ENCODE data around the gene CELA2B. TPM values are rescaled to one million over a fixed set of nuclear protein-coding genes. Genes with fewer than 3 reads are reported as not detected.

CELA2B gene
- total RNA-seq, 1 donor from 2014 or later: not detected

DNA sequence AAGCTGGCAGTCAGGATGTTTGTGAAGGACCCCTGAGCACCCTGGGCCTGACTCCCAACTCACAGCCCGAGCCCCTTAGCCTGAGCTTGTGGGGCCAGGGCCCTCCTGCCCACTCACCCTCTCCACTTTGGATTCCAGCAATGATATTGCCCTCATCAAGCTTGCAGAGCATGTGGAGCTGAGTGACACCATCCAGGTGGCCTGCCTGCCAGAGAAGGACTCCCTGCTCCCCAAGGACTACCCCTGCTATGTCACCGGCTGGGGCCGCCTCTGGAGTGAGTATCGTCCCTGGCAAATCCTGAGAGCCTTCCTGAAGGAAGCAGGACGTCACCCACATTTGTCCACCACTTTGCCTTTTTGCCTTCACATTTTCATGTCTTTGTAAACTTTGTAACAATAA is 32.6 kb upstream of the CELA2B start:
- TF ChIP-seq, protein P1, sequence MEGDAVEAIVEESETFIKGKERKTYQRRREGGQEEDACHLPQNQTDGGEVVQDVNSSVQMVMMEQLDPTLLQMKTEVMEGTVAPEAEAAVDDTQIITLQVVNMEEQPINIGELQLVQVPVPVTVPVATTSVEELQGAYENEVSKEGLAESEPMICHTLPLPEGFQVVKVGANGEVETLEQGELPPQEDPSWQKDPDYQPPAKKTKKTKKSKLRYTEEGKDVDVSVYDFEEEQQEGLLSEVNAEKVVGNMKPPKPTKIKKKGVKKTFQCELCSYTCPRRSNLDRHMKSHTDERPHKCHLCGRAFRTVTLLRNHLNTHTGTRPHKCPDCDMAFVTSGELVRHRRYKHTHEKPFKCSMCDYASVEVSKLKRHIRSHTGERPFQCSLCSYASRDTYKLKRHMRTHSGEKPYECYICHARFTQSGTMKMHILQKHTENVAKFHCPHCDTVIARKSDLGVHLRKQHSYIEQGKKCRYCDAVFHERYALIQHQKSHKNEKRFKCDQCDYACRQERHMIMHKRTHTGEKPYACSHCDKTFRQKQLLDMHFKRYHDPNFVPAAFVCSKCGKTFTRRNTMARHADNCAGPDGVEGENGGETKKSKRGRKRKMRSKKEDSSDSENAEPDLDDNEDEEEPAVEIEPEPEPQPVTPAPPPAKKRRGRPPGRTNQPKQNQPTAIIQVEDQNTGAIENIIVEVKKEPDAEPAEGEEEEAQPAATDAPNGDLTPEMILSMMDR (IDR thresholded peaks at IDR 0.05): no peak
- Histone ChIP-seq H3K9me3 (no peaks in the 10 kb centered on the region), H3K36me3 (no peaks in the 10 kb centered on the region), H3K4me3 (no peak overlapping the region), H3K27me3 (peaks cover 3% of the 10 kb centered on the region), H3K27ac (no peak overlapping the region), H3K4me1 (no peaks in the 10 kb centered on the region)
- intact Hi-C loops (cut with DNase I): no loop called here
- DNase-seq (ENCODE audit: low spot score in 2 of 2): no peak

DNA sequence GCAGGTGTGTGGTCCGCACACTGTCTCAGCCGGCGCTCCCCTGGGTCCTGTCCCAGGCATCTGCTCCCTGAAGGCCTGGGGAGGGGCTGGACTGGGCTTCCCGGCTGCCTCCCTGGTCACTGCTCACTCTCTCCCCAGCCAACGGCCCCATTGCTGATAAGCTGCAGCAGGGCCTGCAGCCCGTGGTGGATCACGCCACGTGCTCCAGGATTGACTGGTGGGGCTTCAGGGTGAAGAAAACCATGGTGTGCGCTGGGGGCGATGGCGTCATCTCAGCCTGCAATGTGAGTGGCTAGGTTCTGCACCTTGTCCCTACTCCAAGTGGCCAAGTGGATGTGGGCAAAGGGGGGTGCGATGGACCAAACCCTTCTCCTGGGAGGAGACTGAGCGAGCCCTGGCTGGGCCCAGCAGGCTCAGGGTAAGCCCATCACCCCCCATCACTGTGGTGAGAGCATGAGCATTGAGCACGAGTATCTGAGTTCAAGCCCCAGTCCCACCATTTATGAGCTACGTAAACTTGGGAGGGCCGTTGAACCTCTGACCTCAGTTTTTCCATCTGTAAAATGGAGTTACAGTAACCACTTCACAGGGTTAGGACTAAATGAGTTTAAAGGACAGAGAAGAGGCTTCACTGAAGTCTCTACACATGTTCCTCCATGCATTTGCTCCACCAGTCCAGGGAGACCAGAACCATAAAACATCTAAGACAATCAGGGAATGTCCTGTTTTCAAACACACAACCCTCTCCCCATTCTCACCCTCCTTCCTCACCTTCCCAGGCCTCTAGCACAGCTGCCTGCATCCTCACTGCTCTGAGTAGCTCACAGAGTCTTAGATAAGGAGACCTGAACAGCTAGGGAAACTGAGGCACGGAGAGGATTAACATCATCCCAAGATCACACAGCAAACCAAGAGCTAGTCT is 31.2 kb upstream of the CELA2B start:
- H3K36me3 ChIP-seq: no peaks in the 10 kb centered on the region
- no peaks in the 10 kb centered on the region for H3K9me3 ChIP-seq
- no peak overlapping the region for H3K4me3 ChIP-seq
- H3K4me1 ChIP-seq: no peaks in the 10 kb centered on the region
- intact Hi-C loops (cut with DNase I): no loop called here
- TF ChIP-seq, protein P1 (IDR thresholded peaks at IDR 0.05): no peak
- H3K27ac ChIP-seq: no peak overlapping the region
- H3K27me3 ChIP-seq: peaks cover 3% of the 10 kb centered on the region
- DNase-seq (ENCODE audit: low spot score in 2 of 2): no peak

DNA sequence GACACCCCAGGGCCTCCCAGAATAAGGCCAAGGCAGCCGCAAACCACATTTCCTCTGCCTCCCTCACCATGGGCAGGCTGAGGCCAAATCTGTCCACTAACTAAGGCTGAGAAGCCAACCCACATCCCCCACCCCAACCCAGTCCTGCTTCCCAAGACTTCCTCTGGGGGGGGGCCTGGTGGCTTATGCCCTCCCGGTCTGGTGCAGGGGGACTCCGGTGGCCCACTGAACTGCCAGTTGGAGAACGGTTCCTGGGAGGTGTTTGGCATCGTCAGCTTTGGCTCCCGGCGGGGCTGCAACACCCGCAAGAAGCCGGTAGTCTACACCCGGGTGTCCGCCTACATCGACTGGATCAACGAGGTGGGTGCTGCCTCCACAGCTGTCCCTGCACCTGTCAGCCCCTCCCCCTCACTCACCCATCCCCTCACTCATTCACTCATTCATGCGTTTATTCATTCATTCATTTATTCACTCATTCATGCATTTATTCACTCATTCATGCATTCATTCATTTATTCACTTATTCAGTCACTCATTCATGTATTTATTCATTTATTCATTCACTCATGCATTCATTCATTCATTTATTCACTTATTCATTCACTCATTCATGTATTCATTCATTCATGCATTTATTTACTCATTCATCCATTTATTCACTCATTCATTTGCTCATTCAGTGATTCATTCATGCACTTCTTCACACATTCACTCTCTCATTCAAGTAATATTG is 30.3 kb upstream of the CELA2B start:
- Histone ChIP-seq H3K27me3 (peaks cover 3% of the 10 kb centered on the region), H3K9me3 (no peaks in the 10 kb centered on the region), H3K4me3 (no peak overlapping the region), H3K27ac (no peak overlapping the region), H3K4me1 (no peaks in the 10 kb centered on the region), H3K36me3 (no peaks in the 10 kb centered on the region)
- no peak for DNase-seq (ENCODE audit: low spot score in 2 of 2)
- intact Hi-C loops (cut with DNase I): no loop called here
- TF ChIP-seq, protein P1 (IDR thresholded peaks at IDR 0.05): no peak

GRCh38 chr1:15446212-15446611 is 29.7 kb upstream of the CELA2B start:
- H3K4me3 ChIP-seq: no peak overlapping the region
- H3K27me3 ChIP-seq: peaks cover 3% of the 10 kb centered on the region
- intact Hi-C loops (cut with DNase I): no loop called here
- DNase-seq (ENCODE audit: low spot score in 2 of 2): no peak
- H3K36me3 ChIP-seq: no peaks in the 10 kb centered on the region
- no peaks in the 10 kb centered on the region for H3K4me1 ChIP-seq
- H3K27ac ChIP-seq: no peak overlapping the region
- TF ChIP-seq, protein P1 (IDR thresholded peaks at IDR 0.05): no peak
- no peaks in the 10 kb centered on the region for H3K9me3 ChIP-seq

- TF ChIP-seq, protein P1 (IDR thresholded peaks at IDR 0.05): no peak
- Histone ChIP-seq H3K27ac (no peak overlapping the region), H3K36me3 (no peaks in the 10 kb centered on the region), H3K4me1 (no peaks in the 10 kb centered on the region), H3K9me3 (no peaks in the 10 kb centered on the region), H3K4me3 (no peak overlapping the region), H3K27me3 (peaks cover 3% of the 10 kb centered on the region)
- no peak for DNase-seq (ENCODE audit: low spot score in 2 of 2)
- intact Hi-C loops (cut with DNase I): no loop called here
Measured at GRCh38 chr1:15448877-15449462, 26.9 kb upstream of the CELA2B start.
